ENCODE measurements around the gene SCN11A.
"Not testable (repeated sequence)": the region's sequence is repeated elsewhere in the genome, so short reads cannot be mapped to it uniquely, and the experiment has no call there.

Gene SCN11A

GRCh38 chr3:39065197-39065596 lies 13.5 kb upstream of the SCN11A start:
- peak in 1 of 2 donors; percentile 10 for DNase-seq (ENCODE audit: low read depth in 2 of 2)

GRCh38 chr3:39064646-39065045 lies 12.9 kb upstream of the SCN11A start:
- no peak for DNase-seq (ENCODE audit: low read depth in 2 of 2)

GRCh38 chr3:39063143-39063542 lies 11.4 kb upstream of the SCN11A start:
- no peak for DNase-seq (ENCODE audit: low read depth in 2 of 2)

- no peak for DNase-seq (ENCODE audit: low read depth in 2 of 2)
These were observed 10.4 kb upstream of the SCN11A start for GRCh38 chr3:39062180-39062579.

GRCh38 chr3:39061228-39061627 lies 9.5 kb upstream of the SCN11A start:
- DNase-seq (ENCODE audit: low read depth in 2 of 2) = not testable (repeated sequence)

GRCh38 chr3:39056151-39056550 lies 4.4 kb upstream of the SCN11A start:
- DNase-seq (ENCODE audit: low read depth in 2 of 2) = no peak

GRCh38 chr3:39053696-39054095 lies 2.0 kb upstream of the SCN11A start:
- no peak for DNase-seq (ENCODE audit: low read depth in 2 of 2)

- no peak for DNase-seq (ENCODE audit: low read depth in 2 of 2)
These were observed 839 bp upstream of the SCN11A start for GRCh38 chr3:39052583-39052982.

GRCh38 chr3:39050029-39050428 lies 1.7 kb downstream of the SCN11A start:
- no peak for DNase-seq (ENCODE audit: low read depth in 2 of 2)

GRCh38 chr3:39038165-39038564 lies 13.6 kb downstream of the SCN11A start:
- no peak for DNase-seq (ENCODE audit: low read depth in 2 of 2)

GRCh38 chr3:39029556-39029955 lies 22.2 kb downstream of the SCN11A start:
- DNase-seq (ENCODE audit: low read depth in 2 of 2) = no peak

GRCh38 chr3:39028546-39028945 lies 23.2 kb downstream of the SCN11A start:
- DNase-seq (ENCODE audit: low read depth in 2 of 2) = no peak

GRCh38 chr3:39025222-39025970 lies 26.3 kb downstream of the SCN11A start:
- DNase-seq (ENCODE audit: low read depth in 2 of 2) = no peak

GRCh38 chr3:39024497-39024896 lies 27.2 kb downstream of the SCN11A start:
- no peak for DNase-seq (ENCODE audit: low read depth in 2 of 2)

GRCh38 chr3:39022286-39022630 lies 29.5 kb downstream of the SCN11A start:
- DNase-seq (ENCODE audit: low read depth in 2 of 2) = no peak

- no peak for DNase-seq (ENCODE audit: low read depth in 2 of 2)
These were observed 30.1 kb downstream of the SCN11A start for GRCh38 chr3:39021465-39022285.

- no peak for DNase-seq (ENCODE audit: low read depth in 2 of 2)
These were observed 30.7 kb downstream of the SCN11A start for GRCh38 chr3:39021029-39021428.

- DNase-seq (ENCODE audit: low read depth in 2 of 2) = no peak
These were observed 32.4 kb downstream of the SCN11A start for GRCh38 chr3:39019299-39019698.

- DNase-seq (ENCODE audit: low read depth in 2 of 2) = no peak
These were observed 36.3 kb downstream of the SCN11A start for GRCh38 chr3:39015418-39015817.

- DNase-seq (ENCODE audit: low read depth in 2 of 2) = no peak
These were observed 37.7 kb downstream of the SCN11A start for GRCh38 chr3:39013921-39014509.

GRCh38 chr3:39013289-39013688 lies 38.5 kb downstream of the SCN11A start:
- no peak for DNase-seq (ENCODE audit: low read depth in 2 of 2)

GRCh38 chr3:39011191-39011736 lies 40.5 kb downstream of the SCN11A start:
- DNase-seq (ENCODE audit: low read depth in 2 of 2) = no peak

GRCh38 chr3:39005295-39005694 lies 46.4 kb downstream of the SCN11A start:
- DNase-seq (ENCODE audit: low read depth in 2 of 2) = no peak
